Amniotic stem cell (primary cell): ENCODE results near the gene GOLGA6L10.
"Not testable (repeated sequence)": the region's sequence is repeated elsewhere in the genome, so short reads cannot be mapped to it uniquely, and the experiment has no call there.

ENCODE experiments used
- DNase-seq: peaks from one replicate; lab custom pipeline; 2025; lab: John Stamatoyannopoulos, UW

The GOLGA6L10 gene

GRCh38 chr15:82349375-82349774, at the start of gene GOLGA6L10:
Gene GOLGA6L10, minus strand, starts transcription at chr15:82349475. Its CDS starts 100 bp downstream, at chr15:82349375.
- not testable (repeated sequence) for DNase-seq

GRCh38 chr15:82398785-82399184, 49.5 kb upstream of the GOLGA6L10 start:
- no peak for DNase-seq

GRCh38 chr15:82397817-82398216, 48.5 kb upstream of the GOLGA6L10 start:
- DNase-seq = no peak

GRCh38 chr15:82395788-82396187, 46.5 kb upstream of the GOLGA6L10 start:
- DNase-seq = not testable (repeated sequence)

- no peak for DNase-seq
Observed at GRCh38 chr15:82393671-82394070, 44.4 kb upstream of the GOLGA6L10 start.

- not testable (repeated sequence) for DNase-seq
Observed at GRCh38 chr15:82392077-82392476, 42.8 kb upstream of the GOLGA6L10 start.

GRCh38 chr15:82390152-82390551, 40.9 kb upstream of the GOLGA6L10 start:
- DNase-seq = not testable (repeated sequence)

GRCh38 chr15:82387209-82387608, 37.9 kb upstream of the GOLGA6L10 start:
- not testable (repeated sequence) for DNase-seq

- DNase-seq = not testable (repeated sequence)
Observed at GRCh38 chr15:82381330-82381955, 32.2 kb upstream of the GOLGA6L10 start.

GRCh38 chr15:82379552-82379951, 30.3 kb upstream of the GOLGA6L10 start:
- DNase-seq = not testable (repeated sequence)

- DNase-seq = not testable (repeated sequence)
Observed at GRCh38 chr15:82373661-82374060, 24.4 kb upstream of the GOLGA6L10 start.

- no peak for DNase-seq
Observed at GRCh38 chr15:82371656-82372055, 22.4 kb upstream of the GOLGA6L10 start.

- DNase-seq = not testable (repeated sequence)
Observed at GRCh38 chr15:82367790-82368189, 18.5 kb upstream of the GOLGA6L10 start.

- not testable (repeated sequence) for DNase-seq
Observed at GRCh38 chr15:82365692-82366323, 16.5 kb upstream of the GOLGA6L10 start.

- DNase-seq = not testable (repeated sequence)
Observed at GRCh38 chr15:82364548-82364947, 15.3 kb upstream of the GOLGA6L10 start.

GRCh38 chr15:82362790-82363189, 13.5 kb upstream of the GOLGA6L10 start:
- not testable (repeated sequence) for DNase-seq

GRCh38 chr15:82360618-82361017, 11.3 kb upstream of the GOLGA6L10 start:
- not testable (repeated sequence) for DNase-seq

GRCh38 chr15:82355055-82355454, 5.8 kb upstream of the GOLGA6L10 start:
- not testable (repeated sequence) for DNase-seq

- not testable (repeated sequence) for DNase-seq
Observed at GRCh38 chr15:82354546-82354945, 5.3 kb upstream of the GOLGA6L10 start.

GRCh38 chr15:82347645-82348044, 1.6 kb downstream of the GOLGA6L10 start:
- DNase-seq = not testable (repeated sequence)

- DNase-seq = not testable (repeated sequence)
Observed at GRCh38 chr15:82345176-82345575, 4.1 kb downstream of the GOLGA6L10 start.

GRCh38 chr15:82344421-82344820, 4.9 kb downstream of the GOLGA6L10 start:
- not testable (repeated sequence) for DNase-seq

- DNase-seq = not testable (repeated sequence)
Observed at GRCh38 chr15:82343851-82344250, 5.4 kb downstream of the GOLGA6L10 start.
